GM23338 (cell line): ENCODE measurements around the gene LRBA. TPM values are rescaled to one million over a fixed set of nuclear protein-coding genes. Genes with fewer than 3 reads are reported as not detected.

Experiments
- ATAC-seq: fragments of 200-7000 bp; cut with Tn5 transposase; 3 replicates; pipeline ENCODE4 v1.9.1; 2020
- DNase-seq: peaks from one replicate; pipeline ENCODE4 v3.0.0-alpha.2; 2015; ENCODE audit warnings: low spot score
- H2AFZ ChIP-seq: fragments of 200-600 bp; sonication (generic); 2 replicates; pipeline ENCODE4 v1.8.0; 2016; ENCODE audit warnings: antibody characterized with exemption, mild to moderate bottlenecking, moderate library complexity
- H3F3A ChIP-seq: fragments of 200-600 bp; sonication (generic); replicated peaks from 2 replicates; pipeline ENCODE4 v1.8.0; 2017; ENCODE audit warnings: antibody characterized with exemption, mixed run types, low read depth
- H3K27ac ChIP-seq: fragments of 200-600 bp; sonication (generic); 2 replicates; pipeline ENCODE4 v1.6.1; 2016; ENCODE audit warnings: low read depth
- H3K27me3 ChIP-seq: fragments of 200-600 bp; sonication (generic); 2 replicates; pipeline ENCODE4 v1.8.0; 2016; ENCODE audit warnings: mild to moderate bottlenecking, mixed run types, moderate library complexity; ENCODE audit not compliant: insufficient read depth
- H3K36me3 ChIP-seq: fragments of 200-600 bp; sonication (generic); 2 replicates; pipeline ENCODE4 v1.8.0; 2016; ENCODE audit warnings: mild to moderate bottlenecking; ENCODE audit not compliant: insufficient read depth
- H3K4me1 ChIP-seq: fragments of 200-600 bp; sonication (generic); 2 replicates; pipeline ENCODE4 v1.8.0; 2016; ENCODE audit warnings: mild to moderate bottlenecking, moderate library complexity; ENCODE audit not compliant: insufficient read depth
- H3K4me2 ChIP-seq: fragments of 200-600 bp; sonication (generic); 2 replicates; pipeline ENCODE4 v1.7.1; 2017; ENCODE audit warnings: mixed run types
- H3K4me3 ChIP-seq: fragments of 200-600 bp; sonication (generic); 2 replicates; pipeline ENCODE4 v1.6.1; 2016; ENCODE audit warnings: mixed run types
- H3K79me2 ChIP-seq: fragments of 200-600 bp; sonication (generic); replicated peaks from 2 replicates; pipeline ENCODE4 v1.8.0; 2017; ENCODE audit warnings: mild to moderate bottlenecking; ENCODE audit not compliant: insufficient read depth
- H3K9me2 ChIP-seq: fragments of 200-600 bp; sonication (generic); 2 replicates; pipeline ENCODE4 v1.8.0; 2017; ENCODE audit not compliant: insufficient read depth
- H4K20me1 ChIP-seq: fragments of 200-600 bp; sonication (generic); replicated peaks from 2 replicates; pipeline ENCODE4 v1.8.0; 2017; ENCODE audit warnings: mild to moderate bottlenecking; ENCODE audit not compliant: insufficient read depth
- H3K27ac Mint-ChIP-seq: 2 replicates; pipeline ENCODE4 v1.8.0; 2020; ENCODE audit warnings: inconsistent platforms, mild to moderate bottlenecking, moderate library complexity, mixed read lengths
- H3K27me3 Mint-ChIP-seq: 3 replicates; pipeline ENCODE4 v1.8.0; 2022; ENCODE audit warnings: low read depth, mild to moderate bottlenecking, moderate library complexity, mixed read lengths, inconsistent platforms; ENCODE audit not compliant: insufficient read depth, poor library complexity
- H3K36me3 Mint-ChIP-seq: 3 replicates; pipeline ENCODE4 v1.8.0; 2021; ENCODE audit warnings: low read depth, mild to moderate bottlenecking, inconsistent platforms, moderate library complexity, mixed read lengths
- H3K4me1 Mint-ChIP-seq: 3 replicates; pipeline ENCODE4 v1.8.0; 2020; ENCODE audit warnings: mild to moderate bottlenecking, inconsistent platforms, mixed read lengths
- H3K4me3 Mint-ChIP-seq: 3 replicates; pipeline ENCODE4 v1.8.0; 2021; ENCODE audit warnings: moderate library complexity, mild to moderate bottlenecking, inconsistent platforms, mixed read lengths
- H3K9me3 Mint-ChIP-seq: 3 replicates; pipeline ENCODE4 v1.8.0; 2020; ENCODE audit warnings: moderate library complexity, mild to moderate bottlenecking, inconsistent platforms, mixed read lengths
- CREB1 ChIP-seq: fragments of 250-450 bp; sonication (Bioruptor Pico); IDR thresholded peaks from 2 replicates; pipeline ENCODE4 v1.5.0; 2020; ENCODE audit warnings: low read depth, mild to moderate bottlenecking, moderate library complexity
- CTCF ChIP-seq, 2 experiments: fragments of 200-600 bp in 1 of 2; sonication (generic) in 1 of 2; conservative IDR thresholded peaks; 2 replicates each; pipeline versions ENCODE4 v1.5.1 to v1.6.1; 2016 to 2017; ENCODE audit warnings: antibody characterized with exemption in 2 of 2, low read depth in 2 of 2, mild to moderate bottlenecking in 2 of 2, moderate library complexity in 1 of 2
- ETS1 ChIP-seq: IDR thresholded peaks from 2 replicates; pipeline ENCODE4 v1.6.1; 2016; ENCODE audit warnings: antibody characterized with exemption
- JUNB ChIP-seq: IDR thresholded peaks from one replicate; pipeline ENCODE4 v1.6.1; 2016; ENCODE audit warnings: antibody characterized with exemption; ENCODE audit not compliant: unreplicated experiment
- STAT1 ChIP-seq: IDR thresholded peaks from one replicate; pipeline ENCODE4 v1.6.1; 2016; ENCODE audit warnings: antibody characterized with exemption; ENCODE audit not compliant: unreplicated experiment
- ZNF114 ChIP-seq: fragments of 250-450 bp; sonication (Bioruptor Pico); IDR thresholded peaks from 2 replicates; pipeline ENCODE4 v1.5.0; 2020; ENCODE audit warnings: mild to moderate bottlenecking, moderate library complexity
- ZNF462 ChIP-seq: fragments of 250-450 bp; sonication (Bioruptor Pico); IDR thresholded peaks from 2 replicates; pipeline ENCODE4 v1.5.0; 2020; ENCODE audit warnings: mild to moderate bottlenecking, moderate library complexity
- polyA plus RNA-seq: library from polyadenylated mRNA; unstranded; fragments of >200 nt; fragmentation: Nextera tagmentation; extraction: Ambion mirVana; gene quantifications from 2 replicates; pipeline ENCODE4 v1.2.1, GENCODE V29; 2016
- total RNA-seq: library from RNA; depleted of rRNA; stranded (reverse); fragments of >200 nt; shearing (Covaris generic); gene quantifications from 2 replicates; pipeline ENCODE4 v1.2.3, GENCODE V29; 2014

Gene LRBA
- total and polyA plus RNA-seq, 2 experiments from 2014 or later, result 23.3 to 126 TPM

- no peak for TF ChIP-seq ZNF462 (CRISPR knock-in tag)
- TF ChIP-seq JUNB, result no peak
- no peak for TF ChIP-seq ZNF114 (CRISPR knock-in tag)
- TF ChIP-seq STAT1, result no peak
- no peak for TF ChIP-seq CREB1 (CRISPR knock-in tag)
- TF ChIP-seq ETS1, result no peak
Observed at GRCh38 chr4:150569384-150569987, 445.6 kb downstream of the LRBA start (continued).

- Mint-ChIP-seq H3K9me3 (peaks cover 7% of the 10 kb centered on the region; the same call in 1 of the 3 replicates), H3K36me3 (peaks cover 10% of the 10 kb centered on the region), H3K27ac (no peak overlapping the region), H3K4me1 (no peaks in the 10 kb centered on the region), H3K27me3 (no peaks in the 10 kb centered on the region), H3K4me3 (no peak overlapping the region)
- no peak overlapping the region for H3K27ac ChIP-seq
- 0 out of 2 replicates have a peak, but pooled peaks cover 4% of the 10 kb centered on the region for H3K9me2 ChIP-seq
- no peak overlapping the region for H3K4me2 ChIP-seq
- ATAC-seq (no peak), DNase-seq (no peak)
- H3K27me3 ChIP-seq, result no peaks in the 10 kb centered on the region
- H3F3A ChIP-seq, result no peaks in the 10 kb centered on the region
- no peaks in the 10 kb centered on the region; the same call in 1 of the 2 replicates for H3K36me3 ChIP-seq
- H3K4me1 ChIP-seq, result no peaks in the 10 kb centered on the region
- no peaks in the 10 kb centered on the region for H4K20me1 ChIP-seq
- no peak overlapping the region for H3K4me3 ChIP-seq
- no peak overlapping the region for H2AFZ ChIP-seq
- no peaks in the 10 kb centered on the region for H3K79me2 ChIP-seq
- no peak for TF ChIP-seq CTCF (conservative IDR thresholded peaks at IDR 0.05; ENCODE audit: low read depth in 2 of 2)
- TF ChIP-seq CREB1 (CRISPR knock-in tag), result no peak
Observed at GRCh38 chr4:150567070-150567469, 448.0 kb downstream of the LRBA start.
